Measurements from ENCODE around the gene RIPPLY3.

- TF ChIP-seq CTCF (IDR thresholded peaks at IDR 0.05): no peak
- no peak for TF ChIP-seq POLR2A (IDR thresholded peaks at IDR 0.05)
Observed at GRCh38 chr21:37061926-37062592, 55.6 kb downstream of the RIPPLY3 start.
